ENCODE data around the gene ARL5C. TPM values are rescaled to one million over a fixed set of nuclear protein-coding genes. Genes with fewer than 3 reads are reported as not detected.

Gene ARL5C
- total and polyA plus RNA-seq, 7 experiments from 2014 or later: 0.15 to 0.78 (median 0.34) TPM; not detected in 4

Other genes starting within 250 kb of the ARL5C start
- not detected for gene FBXO47, start 198.8 kb downstream of the ARL5C start, total RNA-seq
- not detected for gene FBXO47, start 198.8 kb downstream of the ARL5C start, polyA plus RNA-seq
- 10 to 100 TPM in 4 of 5 experiments, 1 to 10 TPM in 1; 2.3 to 55.7 (median 31.8) TPM for gene PLXDC1, start 14.5 kb downstream of the ARL5C start, total RNA-seq
- 10 to 100 TPM; 19.3 to 22.5 TPM for gene PLXDC1, start 14.5 kb downstream of the ARL5C start, polyA plus RNA-seq
- 10 to 100 TPM; 10.7 to 22.0 (median 12.8) TPM for gene CACNB1, start 31.5 kb upstream of the ARL5C start, total RNA-seq
- 1 to 10 TPM in 1 of 2 donors, under 1 TPM in 1; 0.39 to 1.9 TPM for gene CACNB1, start 31.5 kb upstream of the ARL5C start, polyA plus RNA-seq
- 1,000 to 10,000 TPM; 1,932 to 3,942 (median 3,777) TPM for gene RPL19, start 34.1 kb upstream of the ARL5C start, total RNA-seq
- 1,000 to 10,000 TPM; 4,326 to 4,957 TPM for gene RPL19, start 34.1 kb upstream of the ARL5C start, polyA plus RNA-seq
- not detected for gene STAC2, start 59.8 kb upstream of the ARL5C start, total RNA-seq
- gene STAC2, start 59.8 kb upstream of the ARL5C start, polyA plus RNA-seq: not detected
- 10 to 100 TPM; 17.6 to 35.0 (median 26.1) TPM for gene FBXL20, start 235.5 kb upstream of the ARL5C start, total RNA-seq
- gene FBXL20, start 235.5 kb upstream of the ARL5C start, polyA plus RNA-seq: 1 to 10 TPM; 3.8 to 4.5 TPM

All from naive thymus-derived CD4-positive, alpha-beta T cell (primary cell).